ENCODE results near the gene GRAP.

- TF ChIP-seq EZH2 (IDR thresholded peaks at IDR 0.05; ENCODE audit: borderline replicate concordance) (no peak), CTCF (IDR thresholded peaks at IDR 0.05; ENCODE audit: poor library complexity) (no peak)
These were observed 59.5 kb downstream of the GRAP start for GRCh38 chr17:18987230-18987610.
